NCI-H526 treated with DMSO at 0.1 percent for 48 hours (cell line): ENCODE results near the gene HLF.

Source experiments
- DNase-seq: peaks from one replicate; lab custom pipeline; 2025; lab: John Stamatoyannopoulos, UW

Gene HLF

DNA sequence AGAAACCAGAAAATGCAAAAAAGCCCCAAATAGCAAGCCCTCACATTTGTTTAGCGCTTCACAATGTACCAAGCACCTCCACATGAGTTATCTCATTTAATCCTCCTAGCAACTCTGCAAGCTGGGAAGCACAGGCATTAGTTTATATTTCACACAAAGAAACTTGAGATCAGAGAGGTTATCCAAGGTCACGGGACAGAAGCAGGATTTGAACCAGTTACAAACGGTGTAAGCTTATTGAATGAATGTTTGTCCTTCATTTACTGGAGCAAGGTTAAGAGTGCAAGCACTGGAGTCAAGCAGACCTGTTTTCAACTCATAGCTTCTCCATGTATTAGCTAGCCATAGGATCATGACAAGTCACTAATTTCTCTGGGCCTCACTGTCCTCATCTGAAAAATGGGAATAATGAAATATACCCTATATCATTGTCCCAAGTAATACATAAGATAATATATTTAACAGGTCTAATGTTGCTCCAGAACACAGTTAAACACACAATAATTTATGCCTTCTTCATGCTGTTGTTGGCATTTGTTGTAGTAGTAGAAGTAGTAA lies 6.1 kb upstream of the HLF start:
- DNase-seq: no peak

DNA sequence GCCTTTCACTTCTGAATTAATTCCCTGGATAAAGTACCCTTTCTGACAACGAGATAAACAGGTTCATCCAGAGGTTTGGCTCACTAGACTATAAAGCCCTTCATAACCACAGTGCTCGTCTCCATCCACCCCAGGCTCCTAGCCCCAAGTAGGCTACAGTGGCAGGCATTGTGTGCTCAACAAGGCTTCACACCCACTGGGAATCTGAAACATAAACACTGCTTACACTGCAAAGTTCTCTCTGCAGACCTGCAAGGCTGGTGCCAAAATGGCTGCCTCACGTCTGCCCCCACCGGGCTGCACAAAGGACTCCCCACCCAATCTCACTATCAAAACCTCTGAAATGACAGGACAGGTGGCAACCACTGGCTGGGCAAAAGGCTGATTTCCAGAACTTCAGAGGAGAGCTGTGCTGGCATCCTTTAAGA lies 5.1 kb upstream of the HLF start:
- DNase-seq: no peak

DNA sequence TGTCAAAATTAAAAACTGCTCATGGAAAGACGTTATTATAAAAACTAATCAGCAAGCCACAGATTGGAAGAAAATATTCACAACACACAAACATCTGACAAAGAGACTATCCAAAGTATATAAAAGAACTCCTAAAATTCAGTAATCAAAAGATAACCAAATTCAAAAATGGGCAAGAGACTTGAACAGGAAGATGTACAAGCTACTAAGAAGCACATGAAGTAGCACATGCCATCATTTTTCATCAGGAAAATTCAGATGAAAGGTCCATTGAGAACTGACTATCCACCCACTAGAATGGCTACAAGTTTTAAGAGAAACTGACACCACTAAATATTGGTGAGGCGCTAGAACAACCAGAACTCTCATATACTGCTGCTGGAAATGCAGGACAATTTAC lies 3.4 kb upstream of the HLF start:
- DNase-seq: no peak

DNA sequence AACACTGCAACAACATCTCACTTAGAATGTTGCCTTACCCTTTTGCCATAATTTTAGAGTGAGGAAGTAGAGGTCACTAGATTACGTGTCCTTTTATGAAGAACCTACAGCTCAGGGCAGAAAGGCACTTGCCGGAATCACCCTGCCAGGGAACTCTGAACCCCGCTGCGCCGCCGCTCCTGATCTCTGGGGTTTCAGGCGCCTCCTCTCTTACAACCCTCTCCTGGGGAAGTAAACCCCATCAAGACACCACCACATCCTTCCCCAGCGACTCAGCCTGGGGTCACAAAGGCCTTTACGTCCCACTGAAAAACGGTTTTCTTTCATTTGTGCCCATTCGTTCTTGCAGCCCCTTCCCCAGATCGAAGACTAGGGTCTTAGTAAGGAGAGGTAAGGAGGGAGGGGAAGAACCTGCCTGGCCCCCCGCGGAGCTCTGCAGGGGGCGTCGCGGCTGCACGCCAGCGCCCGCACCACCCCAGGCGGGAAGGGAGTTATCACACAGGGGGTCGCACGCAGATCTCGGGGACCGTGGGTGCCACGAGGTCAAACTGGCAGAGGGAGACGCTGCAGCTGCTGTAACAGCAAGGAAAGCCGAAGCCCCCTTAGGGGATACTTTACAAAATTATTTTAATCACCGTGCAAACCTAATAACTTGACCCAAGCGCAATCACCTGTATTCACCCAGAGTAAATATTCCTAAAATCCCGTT lies 1.0 kb upstream of the HLF start:
- DNase-seq: no peak

DNA sequence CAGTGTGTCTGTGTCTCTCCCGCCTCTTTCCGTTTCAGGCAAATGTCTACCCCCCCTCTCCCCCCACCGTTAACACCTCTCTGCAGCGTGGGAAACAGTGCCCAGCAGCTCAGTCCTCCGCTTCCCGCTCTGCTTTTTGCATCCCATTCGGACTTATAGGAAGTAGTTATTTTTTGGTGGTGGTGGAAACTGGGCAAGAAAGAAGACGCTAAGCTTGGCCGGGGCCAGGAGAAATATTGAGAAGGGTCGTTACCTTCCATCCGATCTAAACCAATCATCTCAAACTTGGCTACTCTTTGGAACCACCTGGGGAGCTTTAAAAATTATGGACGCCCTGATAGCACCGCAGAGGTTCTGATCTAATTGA lies 499 bp upstream of the HLF start:
- peak; percentile 18 for DNase-seq

DNA sequence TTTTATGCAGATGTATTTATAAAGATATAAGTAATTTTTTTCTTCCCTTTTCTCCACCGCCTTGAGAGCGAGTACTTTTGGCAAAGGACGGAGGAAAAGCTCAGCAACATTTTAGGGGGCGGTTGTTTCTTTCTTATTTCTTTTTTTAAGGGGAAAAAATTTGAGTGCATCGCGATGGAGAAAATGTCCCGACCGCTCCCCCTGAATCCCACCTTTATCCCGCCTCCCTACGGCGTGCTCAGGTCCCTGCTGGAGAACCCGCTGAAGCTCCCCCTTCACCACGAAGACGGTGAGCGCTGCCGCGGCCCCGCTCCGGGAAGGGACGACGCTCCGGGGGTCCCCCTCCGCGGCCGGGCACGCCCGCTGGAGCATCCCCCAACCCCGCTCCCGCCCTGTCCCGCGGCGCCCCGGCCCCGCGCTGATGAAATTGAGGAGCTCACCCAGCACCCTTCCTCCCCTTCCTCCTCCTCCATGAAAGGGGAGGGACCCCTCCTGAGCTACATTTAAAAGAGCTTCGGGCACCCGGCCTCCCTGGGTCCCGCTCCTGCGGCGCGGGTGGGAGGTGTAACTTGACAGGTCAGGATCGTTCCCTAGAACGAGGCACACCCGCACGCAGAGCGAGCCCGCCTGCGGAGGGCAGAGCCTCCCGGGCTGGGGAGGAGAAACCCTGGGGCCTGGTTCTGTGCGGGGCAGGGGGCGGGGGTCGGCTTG lies 706 bp downstream of the HLF start:
- DNase-seq: no peak

DNA sequence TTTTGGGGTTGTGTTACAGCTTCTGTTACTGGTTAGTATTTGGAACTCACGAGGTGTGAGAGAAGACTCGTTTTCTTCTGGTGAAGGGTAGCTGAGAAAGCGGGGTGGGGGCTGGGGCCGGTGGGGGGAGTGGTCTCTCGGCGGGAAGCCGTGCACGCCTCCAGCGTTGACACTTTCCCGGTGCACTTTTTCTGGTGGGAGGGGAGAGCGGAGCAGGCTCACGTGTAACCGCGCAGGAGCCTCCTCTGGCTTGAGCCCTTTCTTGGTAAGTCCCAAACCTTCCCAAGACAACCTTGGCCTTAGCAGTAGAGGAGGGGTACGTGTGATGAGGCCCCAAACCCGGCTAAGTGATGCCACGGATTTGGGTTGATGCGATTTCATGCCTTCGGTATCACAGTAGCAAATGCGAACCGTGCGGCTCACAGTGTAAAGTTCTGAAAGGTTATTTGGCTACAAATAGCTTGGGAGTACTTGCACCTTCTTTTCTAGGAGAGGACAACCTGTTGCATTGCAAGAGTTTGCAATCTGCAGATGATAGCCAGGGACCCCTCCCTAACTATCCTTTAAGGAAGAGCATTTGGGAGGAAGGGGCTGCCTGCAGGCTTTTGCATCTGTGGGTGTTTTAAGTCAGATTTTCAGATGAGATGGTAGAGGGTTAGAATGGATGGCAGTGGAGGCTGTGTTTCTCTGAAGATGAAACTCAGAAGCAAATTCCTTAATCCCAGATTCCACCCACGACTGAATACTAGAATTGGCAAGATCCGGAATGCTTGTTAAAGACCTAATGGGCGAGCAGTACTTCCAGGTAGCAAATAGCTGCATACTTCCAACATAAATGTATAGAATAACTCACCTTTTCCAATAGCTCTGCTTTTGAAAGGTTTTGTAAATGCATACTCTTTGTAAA lies 1.5 kb downstream of the HLF start:
- DNase-seq: no peak

DNA sequence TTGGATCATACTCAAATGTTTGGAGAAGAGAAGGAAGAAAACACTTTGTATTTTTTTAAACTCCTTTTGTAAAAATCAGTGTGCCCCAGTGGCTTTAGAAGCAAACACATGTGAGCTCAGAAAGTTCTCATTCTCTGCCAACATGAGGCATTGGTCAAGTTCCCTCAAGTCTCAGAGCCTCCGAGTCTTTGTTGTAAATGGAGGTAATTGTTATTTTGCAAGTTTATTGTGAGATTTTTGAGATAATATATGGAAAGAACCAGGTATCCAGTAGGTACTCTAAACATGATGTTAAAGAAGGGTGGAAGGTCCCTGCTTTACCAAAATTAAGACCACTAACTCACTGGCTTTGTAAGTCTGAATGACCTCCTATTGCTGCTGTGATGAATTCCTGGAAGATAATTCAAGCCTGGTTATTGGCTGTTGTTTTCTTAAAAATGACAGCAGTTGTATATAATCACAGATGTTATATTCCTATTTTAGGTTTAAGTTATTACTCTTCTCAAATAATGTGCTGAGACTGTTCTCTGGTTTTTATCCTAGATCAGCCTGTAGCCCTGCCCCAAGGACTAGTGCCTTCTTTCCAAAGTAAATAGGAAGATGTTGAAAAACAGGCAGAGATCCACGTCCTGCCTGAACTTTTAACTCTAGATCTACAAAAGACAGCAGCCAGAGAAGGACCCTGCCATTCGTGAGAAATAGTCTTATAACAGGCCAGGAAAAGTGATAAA lies 2.4 kb downstream of the HLF start:
- no peak for DNase-seq

DNA sequence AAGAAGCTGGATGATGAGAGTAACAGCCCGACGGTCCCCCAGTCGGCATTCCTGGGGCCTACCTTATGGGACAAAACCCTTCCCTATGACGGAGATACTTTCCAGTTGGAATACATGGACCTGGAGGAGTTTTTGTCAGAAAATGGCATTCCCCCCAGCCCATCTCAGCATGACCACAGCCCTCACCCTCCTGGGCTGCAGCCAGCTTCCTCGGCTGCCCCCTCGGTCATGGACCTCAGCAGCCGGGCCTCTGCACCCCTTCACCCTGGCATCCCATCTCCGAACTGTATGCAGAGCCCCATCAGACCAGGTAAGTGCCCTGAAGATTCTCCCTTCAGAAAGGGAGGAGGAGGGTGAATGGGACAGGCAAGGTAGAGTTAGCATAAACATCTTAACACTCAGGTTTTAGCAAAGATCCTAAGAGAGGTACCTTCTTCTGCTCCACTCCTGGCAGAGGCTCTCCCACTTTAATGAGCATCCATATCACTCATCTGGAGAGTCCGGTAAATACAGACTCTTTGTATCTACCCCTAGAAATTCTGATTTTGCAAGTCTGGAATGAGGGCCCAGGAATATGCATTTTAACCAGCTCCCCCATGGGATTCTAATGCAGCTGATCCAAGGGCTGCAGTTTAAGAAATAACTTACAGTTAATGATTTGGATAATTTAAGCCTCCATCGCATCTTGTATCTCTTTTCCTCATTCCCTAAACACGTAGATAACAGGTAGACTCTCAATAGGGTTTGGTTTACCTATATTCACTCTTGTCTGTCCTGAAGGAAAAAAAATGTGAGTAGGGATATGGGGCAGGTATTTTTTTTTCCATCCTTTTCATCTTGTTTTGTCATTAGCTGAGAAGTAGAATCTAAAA lies 3.3 kb downstream of the HLF start:
- DNase-seq: no peak

DNA sequence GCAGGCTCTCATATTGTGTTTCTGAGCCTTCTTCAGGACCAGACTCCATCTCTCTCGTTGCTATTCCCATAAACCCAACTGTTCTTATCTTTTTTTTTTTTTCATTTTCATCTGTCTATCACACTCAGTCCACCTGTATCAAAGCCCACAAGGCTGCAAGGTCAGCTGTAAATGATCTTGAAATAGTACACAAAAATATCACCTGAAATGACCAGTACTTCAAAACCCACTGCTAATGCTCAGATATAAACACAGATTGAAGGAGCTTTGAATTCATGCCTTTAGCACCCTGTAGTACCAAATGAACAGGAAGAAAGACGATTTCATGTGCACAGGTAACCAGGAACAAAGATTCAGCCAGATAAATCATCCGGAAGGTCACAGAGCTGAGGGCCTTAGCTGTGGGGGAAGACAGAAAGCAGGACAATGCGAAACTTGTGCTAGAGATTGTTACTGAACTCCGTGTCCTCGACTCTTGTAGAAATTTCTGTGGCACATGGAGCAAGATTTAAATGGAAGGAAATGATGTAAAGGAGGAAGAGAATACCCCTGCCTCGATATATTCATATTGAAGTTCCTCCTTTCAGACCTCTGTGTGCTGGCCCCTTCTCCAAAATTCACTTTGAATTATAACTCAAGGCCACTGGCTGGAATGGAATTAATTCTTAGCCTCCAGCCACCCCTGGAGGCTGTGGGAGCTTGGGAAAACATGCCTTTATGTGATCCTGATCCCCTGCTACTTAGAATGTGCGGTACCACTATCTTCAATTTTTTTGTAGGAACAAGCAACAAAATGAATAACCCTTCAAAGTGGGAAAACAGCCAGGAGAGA lies 4.1 kb downstream of the HLF start:
- DNase-seq: no peak

DNA sequence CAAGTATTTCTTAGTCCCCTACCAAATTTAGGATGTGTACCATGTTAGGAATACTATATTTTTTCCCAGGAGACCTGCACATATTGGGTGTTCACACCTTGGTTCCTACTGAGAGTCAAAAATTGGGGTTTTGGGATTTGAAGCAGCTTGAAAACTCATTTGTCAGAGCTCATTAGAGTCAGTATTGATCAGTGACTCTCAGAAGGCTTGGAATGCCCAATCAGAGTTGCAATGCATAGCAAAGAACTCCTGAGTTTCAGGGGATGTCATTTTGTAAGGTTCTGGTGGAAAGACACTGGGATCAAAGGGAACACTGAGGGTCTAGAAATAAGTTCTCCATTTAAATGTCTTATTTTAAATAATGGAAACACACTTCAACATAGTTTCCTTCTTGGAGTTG lies 5.1 kb downstream of the HLF start:
- no peak for DNase-seq

DNA sequence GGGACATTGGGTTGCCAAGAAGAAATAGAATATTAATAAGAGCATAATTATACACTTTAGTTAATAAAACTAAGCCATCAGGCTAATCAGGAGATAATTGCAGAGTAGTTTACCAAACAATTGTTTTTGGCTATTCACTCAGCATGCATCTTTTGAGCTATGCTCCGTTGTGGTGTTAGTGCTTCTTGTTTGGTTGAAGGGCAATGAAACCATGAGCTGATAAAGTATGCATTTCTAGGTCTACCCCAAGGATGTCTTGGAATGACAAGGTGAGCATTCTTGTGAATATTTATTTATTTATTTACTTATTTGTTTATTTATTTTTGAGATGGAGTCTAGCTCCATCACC lies 6.4 kb downstream of the HLF start:
- DNase-seq: no peak

DNA sequence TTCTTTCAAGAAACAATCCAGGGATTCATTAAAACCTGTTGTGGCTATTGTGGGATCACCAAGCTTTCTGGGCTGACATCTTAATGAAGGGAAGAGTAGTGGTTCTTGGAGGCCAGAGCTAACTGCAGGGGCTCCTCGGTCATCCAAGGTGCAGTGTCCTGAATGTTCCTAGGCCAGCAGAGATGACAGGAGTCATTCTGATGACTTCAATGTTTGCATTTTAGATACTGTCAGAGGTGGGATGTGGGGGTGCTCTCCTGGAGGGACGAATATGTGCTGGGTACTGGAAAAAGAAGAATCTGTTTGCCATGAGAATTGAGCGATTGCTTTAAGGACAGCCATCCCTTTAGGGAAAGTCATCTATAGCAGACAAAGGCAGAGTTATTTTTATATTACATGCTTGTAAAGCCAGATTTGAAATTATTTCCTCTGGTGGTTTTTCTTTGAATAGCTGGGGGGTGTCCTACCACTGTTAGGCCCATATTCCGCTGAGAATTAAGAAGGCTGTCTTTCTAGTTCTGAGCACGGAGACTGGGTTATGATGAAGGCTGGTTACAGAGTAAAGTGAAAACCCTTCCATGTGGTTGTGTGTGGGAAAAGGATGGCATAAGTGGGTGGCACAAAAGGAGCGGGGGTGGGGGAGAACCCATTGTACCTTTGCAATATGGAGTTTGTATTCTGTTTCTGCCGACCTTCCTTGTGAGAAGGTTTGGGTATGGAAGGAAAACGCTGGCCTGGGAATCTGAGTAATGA lies 7.4 kb downstream of the HLF start:
- DNase-seq: no peak

DNA sequence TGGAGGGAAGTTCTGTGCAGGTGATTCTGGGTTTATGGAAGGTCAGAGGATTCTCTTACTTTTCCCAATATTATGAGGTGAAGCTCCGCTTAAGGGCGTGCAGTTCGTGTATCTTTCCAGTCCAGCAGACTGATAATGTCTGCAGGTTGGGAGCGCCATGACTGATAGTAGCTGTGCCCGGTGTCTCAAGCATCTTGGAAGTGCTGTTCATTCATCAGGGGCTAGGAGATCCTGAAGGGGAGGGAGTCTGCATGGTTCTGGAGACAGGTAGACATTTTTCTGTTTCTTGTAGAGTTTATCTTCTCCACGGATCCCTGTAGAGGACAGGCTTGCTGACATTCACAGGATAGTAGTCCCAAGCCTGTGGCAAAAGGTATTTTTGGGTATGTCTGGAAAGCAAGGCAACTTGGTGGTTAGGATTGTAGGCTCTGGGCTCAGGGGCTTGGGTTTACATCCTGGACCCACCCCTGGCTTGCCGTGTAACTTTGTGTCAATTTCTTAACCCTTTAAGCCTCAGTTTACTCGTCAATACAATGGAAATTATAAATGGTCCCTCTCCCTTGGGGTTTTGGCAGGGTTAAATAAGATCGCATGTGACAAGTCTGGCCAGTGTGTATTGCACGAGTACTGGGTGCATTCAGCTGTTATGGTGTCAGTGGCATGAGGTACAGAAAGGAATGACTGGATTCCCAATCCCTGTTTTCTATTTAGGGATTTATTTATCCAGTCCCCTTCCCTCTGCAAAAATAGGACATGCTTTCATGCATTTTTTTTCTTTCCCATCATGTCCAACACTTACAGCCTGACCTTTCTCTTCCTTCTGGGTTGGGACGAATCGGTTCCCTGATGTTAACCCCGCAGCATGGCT lies 8.2 kb downstream of the HLF start:
- DNase-seq: no peak

DNA sequence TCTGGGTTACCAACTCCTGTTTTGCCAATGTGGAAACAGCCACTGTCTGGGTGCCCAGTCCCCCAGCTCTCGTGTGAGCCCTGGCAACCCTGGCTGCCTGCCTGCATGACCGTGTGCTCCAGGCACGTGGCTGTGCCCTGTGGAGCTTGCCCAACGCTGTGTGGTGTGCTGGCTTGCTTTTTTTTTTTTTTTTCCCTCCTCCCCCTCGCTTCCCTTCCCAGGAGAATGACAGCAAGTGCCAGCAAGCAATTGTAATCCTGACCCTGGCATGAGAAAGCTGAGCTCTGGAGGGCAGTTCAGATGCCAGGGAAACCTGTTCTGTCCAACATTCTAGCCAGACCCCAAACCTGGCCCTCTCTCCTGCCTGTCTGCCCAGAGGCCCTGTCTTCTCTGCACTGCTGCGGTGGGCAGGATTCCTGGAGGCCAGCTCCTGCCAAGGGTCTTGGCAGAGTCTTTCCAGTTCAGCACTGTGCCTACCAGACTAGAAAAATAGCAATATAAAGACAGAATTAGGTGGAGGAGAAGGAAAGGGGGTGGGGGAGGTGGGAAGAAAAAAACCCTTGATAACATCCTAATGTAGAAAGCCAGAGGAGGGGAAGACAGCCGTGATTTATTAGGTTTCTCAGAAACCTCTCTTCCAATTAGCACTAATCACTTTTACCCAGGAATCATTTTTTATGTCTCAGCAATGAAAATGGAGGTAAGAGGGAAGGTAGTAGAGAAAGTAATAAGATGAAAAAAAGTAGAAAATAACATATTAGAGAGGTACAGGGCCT lies 9.0 kb downstream of the HLF start:
- DNase-seq: no peak

DNA sequence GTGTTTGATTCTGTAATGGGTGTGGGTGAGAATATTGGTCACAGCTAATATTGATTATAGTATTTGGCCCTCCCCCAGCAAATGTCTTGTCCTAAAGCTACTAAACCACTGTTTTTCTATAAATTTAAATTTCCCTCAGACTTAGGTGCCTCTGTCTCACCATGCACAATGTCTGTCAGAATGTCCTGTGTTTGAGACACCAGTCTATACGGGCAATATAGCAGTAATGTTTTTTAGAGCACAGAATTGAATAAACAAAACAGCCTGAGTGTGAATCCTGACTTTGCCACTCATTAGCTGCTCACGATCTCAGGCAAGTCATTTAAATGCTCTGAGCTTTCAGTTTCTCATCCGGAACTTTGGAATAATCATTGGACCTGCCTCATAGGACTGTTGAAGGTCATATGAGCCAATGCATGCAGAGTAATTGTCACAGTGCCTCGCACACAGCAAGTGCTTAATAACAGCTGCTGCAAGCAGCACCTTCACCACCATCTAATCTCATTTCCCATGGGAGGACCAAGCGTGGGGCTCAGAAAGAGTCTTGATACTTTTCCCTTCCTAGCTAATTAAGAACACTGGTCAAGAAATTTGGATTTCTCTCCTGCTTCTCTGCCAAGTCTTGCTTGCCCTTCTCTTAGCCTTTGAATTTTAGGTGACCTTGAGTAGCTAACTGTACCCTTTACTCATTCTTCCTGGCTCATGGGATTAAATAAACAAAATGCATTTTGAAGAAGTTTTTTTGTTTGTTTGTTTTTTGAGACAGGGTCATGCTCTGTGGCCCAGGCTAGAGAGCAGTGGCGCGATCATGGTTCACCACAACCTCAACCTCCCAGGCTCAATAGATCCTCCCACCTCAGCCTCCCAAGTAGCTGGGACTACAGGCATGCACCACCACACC lies 9.8 kb downstream of the HLF start:
- no peak for DNase-seq
